Activated naive CD4-positive, alpha-beta T cell treated with anti-CD3 and anti-CD28 coated beads, Interleukin-2, amount 50 U/mL, for 72 hours (primary cell): ENCODE results near the gene WDR48. TPM values are rescaled to one million over a fixed set of nuclear protein-coding genes. Genes with fewer than 3 reads are reported as not detected.

Source experiments
- total RNA-seq, 2 donors: library from RNA; stranded (reverse); gene quantifications; one replicate each; pipeline ENCODE4 v1.2.3, GENCODE V29; 2022

Gene WDR48
- total RNA-seq, 2 donors from 2014 or later: 39.2 to 51.8 TPM

Other genes with a start within 250 kb of the WDR48 start
- not detected for gene SCN10A, start 235.8 kb upstream of the WDR48 start, total RNA-seq
- under 1 TPM; 0.09 to 0.21 TPM for gene SCN11A, start 72 bp upstream of the WDR48 start, total RNA-seq
- 10 to 100 TPM; 19.0 to 22.7 TPM for gene GORASP1, start 55.6 kb downstream of the WDR48 start, total RNA-seq
- gene TTC21A, start 55.7 kb downstream of the WDR48 start, total RNA-seq: 1 to 10 TPM; 1.6 to 2.5 TPM
- gene CSRNP1, start 101.6 kb downstream of the WDR48 start, total RNA-seq: 10 to 100 TPM; 72.9 to 87.1 TPM
- gene XIRP1, start 140.6 kb downstream of the WDR48 start, total RNA-seq: 1 to 10 TPM in 1 of 2 donors, under 1 TPM in 1; 0.14 to 4.1 TPM
- gene CX3CR1, start 228.0 kb downstream of the WDR48 start, total RNA-seq: under 1 TPM; 0.23 to 0.25 TPM